OCI-LY1 (cell line): ENCODE results near the gene S100A1.

Experiments used
- H2AFZ ChIP-seq: fragments of 200-600 bp; sonication (generic), shearing (Covaris generic); 2 replicates; pipeline ENCODE4 v1.6.0; 2014; ENCODE audit warnings: antibody characterized with exemption, mild to moderate bottlenecking, low read length
- H3F3A ChIP-seq: fragments of 200-600 bp; sonication (generic), shearing (Covaris generic); 2 replicates; pipeline ENCODE4 v1.6.0; 2014; ENCODE audit warnings: mild to moderate bottlenecking, antibody characterized with exemption, low read length, moderate library complexity; ENCODE audit not compliant: insufficient read depth
- H3K27ac ChIP-seq: fragments of 200-600 bp; sonication (generic); 2 replicates; pipeline ENCODE4 v1.5.1; 2014; ENCODE audit warnings: low read length, mixed run types, mild to moderate bottlenecking, low read depth; ENCODE audit not compliant: poor library complexity, severe bottlenecking
- H3K27me3 ChIP-seq: fragments of 200-600 bp; sonication (generic); 2 replicates; pipeline ENCODE4 v1.6.0; 2014; ENCODE audit warnings: antibody characterized with exemption, mild to moderate bottlenecking, low read length, moderate library complexity; ENCODE audit not compliant: insufficient read depth
- H3K36me3 ChIP-seq: fragments of 200-600 bp; sonication (generic); 2 replicates; pipeline ENCODE4 v1.6.1; 2014; ENCODE audit warnings: mild to moderate bottlenecking, antibody characterized with exemption, low read length, moderate library complexity, mixed read lengths; ENCODE audit not compliant: insufficient read depth
- H3K4me1 ChIP-seq: fragments of 200-600 bp; sonication (generic); 2 replicates; pipeline ENCODE4 v1.5.1; 2014; ENCODE audit warnings: mild to moderate bottlenecking, low read length, moderate library complexity; ENCODE audit not compliant: insufficient read depth, severe bottlenecking
- H3K4me2 ChIP-seq: fragments of 200-600 bp; sonication (generic), shearing (Covaris generic); 2 replicates; pipeline ENCODE4 v1.6.1; 2014; ENCODE audit warnings: low read length
- H3K4me3 ChIP-seq: fragments of 200-600 bp; sonication (generic); 2 replicates; pipeline ENCODE4 v1.5.1; 2014; ENCODE audit warnings: low read length, low read depth, mild to moderate bottlenecking, mixed read lengths; ENCODE audit not compliant: poor library complexity, severe bottlenecking
- H3K79me2 ChIP-seq: fragments of 200-600 bp; shearing (Covaris generic); 2 replicates; pipeline ENCODE4 v1.6.1; 2016; ENCODE audit warnings: mixed run types, low read length, mixed read lengths; ENCODE audit not compliant: insufficient read depth
- H3K9ac ChIP-seq: fragments of 200-600 bp; sonication (generic), shearing (Covaris generic); 2 replicates; pipeline ENCODE4 v1.6.1; 2014; ENCODE audit warnings: mild to moderate bottlenecking, low read length, mixed read lengths
- H3K9me2 ChIP-seq: fragments of 200-600 bp; sonication (generic), shearing (Covaris generic); 2 replicates; pipeline ENCODE4 v1.6.1; 2014; ENCODE audit warnings: low read depth, mild to moderate bottlenecking, low read length, mixed read lengths
- H3K9me3 ChIP-seq: fragments of 200-600 bp; shearing (Covaris generic); 2 replicates; pipeline ENCODE4 v1.6.1; 2014; ENCODE audit warnings: low read length, mixed read lengths
- H4K20me1 ChIP-seq: fragments of 200-600 bp; sonication (generic), shearing (Covaris generic); 2 replicates; pipeline ENCODE4 v1.6.0; 2016; ENCODE audit warnings: mild to moderate bottlenecking, low read length; ENCODE audit not compliant: insufficient read depth
- EZH2 ChIP-seq: fragments of 200-600 bp; sonication (generic), shearing (Covaris generic); IDR thresholded peaks from 2 replicates; pipeline ENCODE4 v1.8.0; 2017; ENCODE audit warnings: borderline replicate concordance, mixed run types, mild to moderate bottlenecking, antibody characterized with exemption, low read length, moderate library complexity, mixed read lengths
- TF ChIP-seq, protein P1 (sequence below): fragments of 200-600 bp; sonication (generic), shearing (Covaris generic); IDR thresholded peaks from 2 replicates; pipeline ENCODE4 v1.5.1; 2017; ENCODE audit warnings: mild to moderate bottlenecking, antibody characterized with exemption, low read length, moderate library complexity, mixed read lengths

S100A1 gene

GRCh38 chr1:153673511-153673910, 45.3 kb downstream of the S100A1 start:
- H3K4me1 ChIP-seq, result peaks cover 14% of the 10 kb centered on the region
- no peak overlapping the region for H3K4me2 ChIP-seq
- no peaks in the 10 kb centered on the region for H3K9me3 ChIP-seq
- H3F3A ChIP-seq, result no peaks in the 10 kb centered on the region
- H3K4me3 ChIP-seq, result no peak overlapping the region
- no peak overlapping the region for H3K27ac ChIP-seq
- peaks cover 21% of the 10 kb centered on the region for H3K36me3 ChIP-seq
- TF ChIP-seq EZH2, result no peak
- TF ChIP-seq, protein P1, sequence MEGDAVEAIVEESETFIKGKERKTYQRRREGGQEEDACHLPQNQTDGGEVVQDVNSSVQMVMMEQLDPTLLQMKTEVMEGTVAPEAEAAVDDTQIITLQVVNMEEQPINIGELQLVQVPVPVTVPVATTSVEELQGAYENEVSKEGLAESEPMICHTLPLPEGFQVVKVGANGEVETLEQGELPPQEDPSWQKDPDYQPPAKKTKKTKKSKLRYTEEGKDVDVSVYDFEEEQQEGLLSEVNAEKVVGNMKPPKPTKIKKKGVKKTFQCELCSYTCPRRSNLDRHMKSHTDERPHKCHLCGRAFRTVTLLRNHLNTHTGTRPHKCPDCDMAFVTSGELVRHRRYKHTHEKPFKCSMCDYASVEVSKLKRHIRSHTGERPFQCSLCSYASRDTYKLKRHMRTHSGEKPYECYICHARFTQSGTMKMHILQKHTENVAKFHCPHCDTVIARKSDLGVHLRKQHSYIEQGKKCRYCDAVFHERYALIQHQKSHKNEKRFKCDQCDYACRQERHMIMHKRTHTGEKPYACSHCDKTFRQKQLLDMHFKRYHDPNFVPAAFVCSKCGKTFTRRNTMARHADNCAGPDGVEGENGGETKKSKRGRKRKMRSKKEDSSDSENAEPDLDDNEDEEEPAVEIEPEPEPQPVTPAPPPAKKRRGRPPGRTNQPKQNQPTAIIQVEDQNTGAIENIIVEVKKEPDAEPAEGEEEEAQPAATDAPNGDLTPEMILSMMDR, result no peak
- peaks cover 18% of the 10 kb centered on the region for H3K79me2 ChIP-seq
- H3K9me2 ChIP-seq, result no peaks in the 10 kb centered on the region
- H4K20me1 ChIP-seq, result no peaks in the 10 kb centered on the region
- no peaks in the 10 kb centered on the region for H3K27me3 ChIP-seq
- H2AFZ ChIP-seq, result no peak overlapping the region
- H3K9ac ChIP-seq, result no peak overlapping the region

GRCh38 chr1:153677718-153678518, 49.7 kb downstream of the S100A1 start:
- Histone ChIP-seq H3K4me1 (no peaks in the 10 kb centered on the region), H3K9ac (no peak overlapping the region), H3F3A (no peaks in the 10 kb centered on the region), H3K4me2 (no peak overlapping the region), H3K4me3 (no peak overlapping the region), H4K20me1 (no peaks in the 10 kb centered on the region), H3K27me3 (no peaks in the 10 kb centered on the region; the same call in 1 of the 2 replicates), H3K9me3 (no peaks in the 10 kb centered on the region), H3K79me2 (no peaks in the 10 kb centered on the region), H3K36me3 (no peaks in the 10 kb centered on the region), H2AFZ (no peak overlapping the region), H3K27ac (no peak overlapping the region), H3K9me2 (no peaks in the 10 kb centered on the region)
- no peak for TF ChIP-seq EZH2
- TF ChIP-seq, protein P1, result peak; percentile 95

DNA sequence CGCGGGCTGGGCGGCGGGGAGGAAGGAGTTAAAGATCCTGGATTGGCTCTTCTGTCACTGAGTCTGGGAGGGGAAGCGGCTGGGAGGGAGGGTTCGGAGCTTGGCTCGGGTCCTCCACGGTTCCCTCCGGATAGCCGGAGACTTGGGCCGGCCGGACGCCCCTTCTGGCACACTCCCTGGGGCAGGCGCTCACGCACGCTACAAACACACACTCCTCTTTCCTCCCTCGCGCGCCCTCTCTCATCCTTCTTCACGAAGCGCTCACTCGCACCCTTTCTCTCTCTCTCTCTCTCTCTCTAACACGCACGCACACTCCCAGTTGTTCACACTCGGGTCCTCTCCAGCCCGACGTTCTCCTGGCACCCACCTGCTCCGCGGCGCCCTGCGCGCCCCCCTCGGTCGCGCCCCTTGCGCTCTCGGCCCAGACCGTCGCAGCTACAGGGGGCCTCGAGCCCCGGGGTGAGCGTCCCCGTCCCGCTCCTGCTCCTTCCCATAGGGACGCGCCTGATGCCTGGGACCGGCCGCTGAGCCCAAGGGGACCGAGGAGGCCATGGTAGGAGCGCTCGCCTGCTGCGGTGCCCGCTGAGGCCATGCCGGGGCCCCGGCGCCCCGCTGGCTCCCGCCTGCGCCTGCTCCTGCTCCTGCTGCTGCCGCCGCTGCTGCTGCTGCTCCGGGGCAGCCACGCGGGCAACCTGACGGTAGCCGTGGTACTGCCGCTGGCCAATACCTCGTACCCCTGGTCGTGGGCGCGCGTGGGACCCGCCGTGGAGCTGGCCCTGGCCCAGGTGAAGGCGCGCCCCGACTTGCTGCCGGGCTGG, 50.5 kb downstream of the S100A1 start, which contains the start of gene NPR1:
Gene NPR1, plus strand, starts transcription at position 170 of the 818 bp plus-strand sequence. Its CDS starts 421 bp downstream, at position 591.
- Histone ChIP-seq H3K27ac (no peak within 1 kb of the TSS), H3K36me3 (no peaks in the 10 kb centered on the region), H2AFZ (no peak within 1 kb of the TSS), H3K4me1 (no peaks in the 10 kb centered on the region), H3K9me2 (no peaks in the 10 kb centered on the region), H3K79me2 (no peaks in the 10 kb centered on the region), H3K4me3 (no peak within 1 kb of the TSS), H4K20me1 (no peaks in the 10 kb centered on the region), H3K27me3 (no peaks in the 10 kb centered on the region; the same call in 1 of the 2 replicates), H3K4me2 (no peak within 1 kb of the TSS; the same call in 1 of the 2 replicates), H3F3A (no peaks in the 10 kb centered on the region), H3K9me3 (no peaks in the 10 kb centered on the region), H3K9ac (no peak within 1 kb of the TSS)
- no peak for TF ChIP-seq EZH2
- TF ChIP-seq, protein P1, result no peak
